ENCODE data around the gene CSMD2.

The CSMD2 gene

GRCh38 chr1:33823830-33824229 lies 341.2 kb downstream of the CSMD2 start:
- DNase-seq (ENCODE audit: low read depth in 2 of 2, low spot score in 1 of 2): no peak

GRCh38 chr1:33823401-33823800 lies 341.6 kb downstream of the CSMD2 start:
- no peak for DNase-seq (ENCODE audit: low read depth in 2 of 2, low spot score in 1 of 2)

- no peak for DNase-seq (ENCODE audit: low read depth in 2 of 2, low spot score in 1 of 2)
These were observed 342.6 kb downstream of the CSMD2 start for GRCh38 chr1:33822396-33822795.

- DNase-seq (ENCODE audit: low read depth in 2 of 2, low spot score in 1 of 2): no peak
These were observed 343.7 kb downstream of the CSMD2 start for GRCh38 chr1:33821291-33821690.

GRCh38 chr1:33820804-33821203 lies 344.2 kb downstream of the CSMD2 start:
- no peak for DNase-seq (ENCODE audit: low read depth in 2 of 2, low spot score in 1 of 2)

GRCh38 chr1:33819913-33820311 lies 345.1 kb downstream of the CSMD2 start:
- DNase-seq (ENCODE audit: low read depth in 2 of 2, low spot score in 1 of 2): no peak

- DNase-seq (ENCODE audit: low read depth in 2 of 2, low spot score in 1 of 2): no peak
These were observed 345.6 kb downstream of the CSMD2 start for GRCh38 chr1:33819290-33819912.

- DNase-seq (ENCODE audit: low read depth in 2 of 2, low spot score in 1 of 2): no peak
These were observed 347.0 kb downstream of the CSMD2 start for GRCh38 chr1:33818071-33818470.

- no peak for DNase-seq (ENCODE audit: low read depth in 2 of 2, low spot score in 1 of 2)
These were observed 350.0 kb downstream of the CSMD2 start for GRCh38 chr1:33815061-33815460.

- DNase-seq (ENCODE audit: low read depth in 2 of 2, low spot score in 1 of 2): no peak
These were observed 350.9 kb downstream of the CSMD2 start for GRCh38 chr1:33814166-33814565.

GRCh38 chr1:33810571-33810970 lies 354.5 kb downstream of the CSMD2 start:
- no peak for DNase-seq (ENCODE audit: low read depth in 2 of 2, low spot score in 1 of 2)

- DNase-seq (ENCODE audit: low read depth in 2 of 2, low spot score in 1 of 2): no peak
These were observed 359.0 kb downstream of the CSMD2 start for GRCh38 chr1:33805988-33806387.

GRCh38 chr1:33802268-33802667 lies 362.8 kb downstream of the CSMD2 start:
- DNase-seq (ENCODE audit: low read depth in 2 of 2, low spot score in 1 of 2): no peak

- DNase-seq (ENCODE audit: low read depth in 2 of 2, low spot score in 1 of 2): no peak
These were observed 367.2 kb downstream of the CSMD2 start for GRCh38 chr1:33797849-33798248.

- DNase-seq (ENCODE audit: low read depth in 2 of 2, low spot score in 1 of 2): no peak
These were observed 372.4 kb downstream of the CSMD2 start for GRCh38 chr1:33792651-33793050.

GRCh38 chr1:33792216-33792615 lies 372.8 kb downstream of the CSMD2 start:
- DNase-seq (ENCODE audit: low read depth in 2 of 2, low spot score in 1 of 2): no peak

- DNase-seq (ENCODE audit: low read depth in 2 of 2, low spot score in 1 of 2): no peak
These were observed 373.8 kb downstream of the CSMD2 start for GRCh38 chr1:33791251-33791650.

GRCh38 chr1:33790577-33790976 lies 374.5 kb downstream of the CSMD2 start:
- DNase-seq (ENCODE audit: low read depth in 2 of 2, low spot score in 1 of 2): no peak

- no peak for DNase-seq (ENCODE audit: low read depth in 2 of 2, low spot score in 1 of 2)
These were observed 380.2 kb downstream of the CSMD2 start for GRCh38 chr1:33784876-33785275.

- DNase-seq (ENCODE audit: low read depth in 2 of 2, low spot score in 1 of 2): no peak
These were observed 382.3 kb downstream of the CSMD2 start for GRCh38 chr1:33782776-33783175.

GRCh38 chr1:33781652-33782051 lies 383.4 kb downstream of the CSMD2 start:
- DNase-seq (ENCODE audit: low read depth in 2 of 2, low spot score in 1 of 2): no peak

GRCh38 chr1:33777337-33777736 lies 387.7 kb downstream of the CSMD2 start:
- DNase-seq (ENCODE audit: low read depth in 2 of 2, low spot score in 1 of 2): no peak

GRCh38 chr1:33768821-33769220 lies 396.2 kb downstream of the CSMD2 start:
- DNase-seq (ENCODE audit: low read depth in 2 of 2, low spot score in 1 of 2): no peak

- no peak for DNase-seq (ENCODE audit: low read depth in 2 of 2, low spot score in 1 of 2)
These were observed 396.9 kb downstream of the CSMD2 start for GRCh38 chr1:33768106-33768505.

Data from stimulated activated CD8-positive, alpha-beta memory T cell treated with anti-CD3 and anti-CD28 coated beads, Interleukin-4, amount 100 ng/mL, for 4 hours (primary cell).